RWPE1 (cell line): ENCODE measurements around the gene ZNF394.
"Not testable (repeated sequence)": the region's sequence is repeated elsewhere in the genome, so short reads cannot be mapped to it uniquely, and the experiment has no call there.

Source experiments
- CTCF ChIA-PET: fragments of 350-600 bp; sonication (Branson Sonifier 250); formaldehyde crosslinking; extraction: SDS; loops from one replicate; lab custom pipeline; 2021; lab: Yijun Ruan, JAX
- POLR2A ChIA-PET: fragments of 400-600 bp; formaldehyde crosslinking; extraction: SDS; loops from one replicate; lab custom pipeline; 2020; ENCODE audit warnings: antibody characterized with exemption; ENCODE audit not compliant: low non-redundant PET; lab: Yijun Ruan, JAX
- DNase-seq: peaks from one replicate; pipeline ENCODE4 v3.0.0; 2012; ENCODE audit warnings: low spot score
- H3K27ac ChIP-seq: fragments of 450-650 bp; 2 replicates; pipeline ENCODE4 v1.5.1; 2017
- TF ChIP-seq, protein P1 (sequence below): fragments of 450-650 bp; conservative IDR thresholded peaks from 2 replicates; pipeline ENCODE4 v1.5.1; 2017; ENCODE audit warnings: low read depth, mild to moderate bottlenecking

Gene ZNF394

DNA sequence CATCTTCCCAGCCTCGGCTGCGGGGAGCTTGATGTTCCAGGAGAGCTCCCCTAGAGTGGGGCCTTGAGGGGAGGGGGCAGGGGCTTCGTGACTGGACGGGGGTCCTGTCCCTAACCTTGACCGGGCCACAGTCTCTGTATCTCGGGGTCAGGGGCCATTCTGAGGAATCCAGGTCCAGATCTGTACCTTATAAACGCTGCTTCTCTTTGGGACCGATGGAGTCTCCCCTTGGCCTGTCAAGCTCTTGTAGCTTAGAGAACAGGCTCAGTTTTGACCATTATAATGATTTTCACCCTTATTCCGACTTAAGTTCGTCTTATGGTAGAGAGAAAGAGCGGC, 5.2 kb upstream of the ZNF394 start:
- ChIA-PET CTCF (no interaction called here), POLR2A (interaction anchor here (0.5 to 0.7 kb wide), 6 partner anchors 17 to 103 kb away, joined by 3 to 6 read pairs (median 4); no protein-coding TSS in a partner anchor)
- no peak for DNase-seq
- TF ChIP-seq, protein P1, sequence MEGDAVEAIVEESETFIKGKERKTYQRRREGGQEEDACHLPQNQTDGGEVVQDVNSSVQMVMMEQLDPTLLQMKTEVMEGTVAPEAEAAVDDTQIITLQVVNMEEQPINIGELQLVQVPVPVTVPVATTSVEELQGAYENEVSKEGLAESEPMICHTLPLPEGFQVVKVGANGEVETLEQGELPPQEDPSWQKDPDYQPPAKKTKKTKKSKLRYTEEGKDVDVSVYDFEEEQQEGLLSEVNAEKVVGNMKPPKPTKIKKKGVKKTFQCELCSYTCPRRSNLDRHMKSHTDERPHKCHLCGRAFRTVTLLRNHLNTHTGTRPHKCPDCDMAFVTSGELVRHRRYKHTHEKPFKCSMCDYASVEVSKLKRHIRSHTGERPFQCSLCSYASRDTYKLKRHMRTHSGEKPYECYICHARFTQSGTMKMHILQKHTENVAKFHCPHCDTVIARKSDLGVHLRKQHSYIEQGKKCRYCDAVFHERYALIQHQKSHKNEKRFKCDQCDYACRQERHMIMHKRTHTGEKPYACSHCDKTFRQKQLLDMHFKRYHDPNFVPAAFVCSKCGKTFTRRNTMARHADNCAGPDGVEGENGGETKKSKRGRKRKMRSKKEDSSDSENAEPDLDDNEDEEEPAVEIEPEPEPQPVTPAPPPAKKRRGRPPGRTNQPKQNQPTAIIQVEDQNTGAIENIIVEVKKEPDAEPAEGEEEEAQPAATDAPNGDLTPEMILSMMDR: no peak
- peak overlapping the region; percentile 93 for H3K27ac ChIP-seq

DNA sequence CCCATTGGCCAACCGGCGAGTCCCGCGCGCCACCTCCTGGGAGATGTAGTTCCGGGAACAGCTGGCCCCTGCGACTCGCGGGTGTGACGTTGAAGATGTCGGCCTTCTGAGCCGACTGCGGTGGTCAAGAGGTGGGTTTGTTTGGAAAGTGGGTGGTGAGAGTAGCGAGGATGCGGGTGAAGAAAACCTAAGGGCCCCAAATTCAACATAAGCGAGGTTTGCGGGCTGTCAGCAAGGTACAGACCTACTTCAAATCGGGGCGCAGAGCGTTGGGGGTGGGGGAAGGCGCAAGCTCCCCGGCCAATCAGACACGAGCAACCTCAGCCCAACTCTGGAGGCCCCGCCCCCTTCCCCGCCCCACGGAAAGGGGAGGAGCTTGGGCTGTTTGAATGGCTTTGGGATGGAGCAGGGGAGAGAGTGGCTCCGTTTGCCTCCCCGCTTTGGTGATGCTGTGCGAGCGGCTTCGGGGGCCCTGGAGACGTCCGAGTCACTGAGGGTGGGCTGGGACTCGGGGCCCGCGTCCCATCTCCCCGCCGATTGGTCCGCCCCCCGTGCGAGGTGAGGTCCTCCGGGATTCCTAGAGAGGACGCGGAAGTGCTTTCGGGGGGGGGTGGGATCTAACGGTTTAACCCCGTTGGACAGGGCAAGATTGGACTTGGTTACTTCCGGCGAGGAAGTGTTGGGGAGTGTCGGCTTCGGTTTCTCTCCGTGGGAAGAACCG, 4.7 kb upstream of the ZNF394 start, which contains the start of gene ZKSCAN5:
TSS of gene ZKSCAN5 (plus strand) at position 60 of the 721 bp plus-strand sequence. CDS start 1,383 bp downstream, outside the sequence.
- POLR2A ChIA-PET: interaction anchor here (0.5 to 0.8 kb wide), 6 partner anchors 22 to 104 kb away, joined by 3 to 6 read pairs (median 4); partner anchors contain the start of gene FAM200A
- peak within 1 kb of the TSS; percentile 93 for H3K27ac ChIP-seq
- TF ChIP-seq, protein P1: no peak
- CTCF ChIA-PET: no interaction called here
- peak; percentile 98 for DNase-seq

DNA sequence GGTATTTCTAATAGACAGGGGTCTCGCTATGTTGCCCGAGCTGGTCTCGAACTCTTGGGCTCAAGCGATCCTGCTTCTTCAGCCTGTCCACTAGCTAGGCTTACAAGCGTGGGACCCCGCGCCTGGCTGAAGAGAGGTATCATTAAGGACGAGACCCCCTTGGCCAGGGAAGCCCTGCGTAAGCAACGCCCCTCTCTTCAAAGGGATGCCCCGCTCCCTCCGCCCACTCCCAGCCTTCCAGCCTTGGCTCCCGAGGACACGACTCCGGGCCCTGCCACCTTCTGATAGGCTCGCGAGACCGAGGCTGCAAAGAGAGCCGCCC, 4.2 kb upstream of the ZNF394 start:
- DNase-seq: no peak
- CTCF ChIA-PET: no interaction called here
- peak overlapping the region; percentile 93 for H3K27ac ChIP-seq
- POLR2A ChIA-PET: interaction anchor here (0.8 kb wide), 1 partner anchor 48 kb away, joined by 3 read pairs; the partner anchor contains the start of gene FAM200A
- TF ChIP-seq, protein P1: no peak

DNA sequence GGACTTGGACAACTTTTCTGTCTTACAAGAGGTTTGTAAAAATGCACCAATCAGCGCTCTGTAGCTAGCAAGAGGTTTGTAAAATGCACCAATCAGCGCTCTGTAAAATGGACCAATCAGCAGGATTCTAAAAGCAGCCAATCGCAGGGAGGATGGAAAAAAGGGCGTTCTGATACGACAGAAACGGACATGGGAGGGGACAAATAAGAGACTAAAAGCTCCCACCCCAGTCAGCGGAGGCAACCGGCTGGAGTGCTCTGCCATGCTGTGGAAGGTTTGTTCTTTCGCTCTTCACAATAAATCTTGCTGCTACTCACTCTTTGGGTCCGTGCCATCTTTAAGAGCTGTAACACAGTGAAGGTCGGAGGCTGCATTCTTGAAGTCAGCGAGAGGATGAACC, 1.2 kb upstream of the ZNF394 start:
- H3K27ac ChIP-seq: peak overlapping the region; percentile 92
- CTCF ChIA-PET, POLR2A ChIA-PET, DNase-seq: not testable (repeated sequence)

DNA sequence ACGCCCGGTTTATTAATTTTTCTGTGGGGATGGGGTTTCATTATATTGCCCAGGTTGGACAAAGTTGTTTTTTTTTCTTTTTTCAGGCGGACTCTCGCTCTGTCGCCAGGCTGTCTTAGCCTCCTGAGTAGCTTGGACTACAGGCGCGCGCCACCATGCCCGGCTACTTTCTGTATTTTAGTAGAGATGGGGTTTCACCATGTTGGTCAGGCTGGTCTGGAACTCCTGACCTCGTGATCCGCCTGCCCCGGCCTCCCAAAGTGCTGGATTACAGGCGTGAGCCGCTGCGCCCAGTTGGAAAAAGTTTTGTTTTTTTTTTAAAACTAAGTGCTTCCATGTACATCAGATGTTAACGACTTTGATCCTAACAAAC, 542 bp upstream of the ZNF394 start:
- TF ChIP-seq, protein P1: no peak
- CTCF ChIA-PET: interaction anchor here (1.2 kb wide), 1 partner anchor 14 kb away, joined by 4 read pairs; no protein-coding TSS in a partner anchor
- no peak for DNase-seq
- POLR2A ChIA-PET: interaction anchor here (0.9 kb wide), 1 partner anchor 58 kb away, joined by 3 read pairs; the partner anchor contains the start of gene ZNF655
- peak overlapping the region; percentile 92 for H3K27ac ChIP-seq

DNA sequence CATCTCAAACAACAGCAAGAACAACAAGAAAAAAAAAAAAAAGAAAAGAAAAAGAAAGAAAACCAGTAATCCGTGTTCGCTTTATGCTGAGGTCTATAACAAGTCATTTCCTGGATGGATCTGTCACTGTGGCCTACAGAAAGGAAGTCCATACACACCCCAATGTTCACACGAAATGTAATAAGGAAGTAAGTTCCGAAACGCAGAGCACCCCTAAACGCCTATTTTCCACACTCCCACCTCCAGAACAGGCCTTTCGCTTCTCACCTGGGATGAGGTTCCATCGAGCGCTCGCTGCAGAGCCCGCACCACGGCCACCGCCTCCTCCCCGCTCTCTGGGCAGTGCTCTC, 735 bp downstream of the ZNF394 start:
- CTCF ChIA-PET: interaction anchor here (0.6 kb wide), 1 partner anchor 39 kb away, joined by 3 read pairs; no protein-coding TSS in a partner anchor
- TF ChIP-seq, protein P1: no peak
- POLR2A ChIA-PET: no interaction called here
- peak overlapping the region; percentile 92 for H3K27ac ChIP-seq
- DNase-seq: no peak

DNA sequence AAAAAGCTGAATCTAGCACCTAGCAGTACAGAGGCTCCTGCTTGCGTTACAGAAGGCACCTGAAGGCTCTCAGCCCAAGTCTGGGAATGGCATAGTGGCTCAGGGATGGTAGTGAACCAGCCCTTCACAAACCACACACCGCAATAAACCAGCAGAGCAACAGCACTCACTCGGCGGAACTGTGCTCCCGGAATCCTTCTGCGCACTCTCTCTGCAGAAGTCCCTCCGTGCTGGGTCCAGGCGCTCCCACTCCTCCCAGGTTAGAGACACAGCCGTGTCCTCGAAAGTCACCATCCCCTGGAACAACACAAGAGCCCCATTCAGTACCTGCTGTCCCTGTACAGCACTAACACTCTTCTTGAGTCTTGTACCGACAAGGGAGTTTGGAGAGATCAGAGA, 1.5 kb downstream of the ZNF394 start:
- CTCF ChIA-PET: no interaction called here
- no peak for DNase-seq
- TF ChIP-seq, protein P1: no peak
- POLR2A ChIA-PET: no interaction called here
- H3K27ac ChIP-seq: peak overlapping the region; percentile 92
